Neural cell (in vitro differentiated cells): ENCODE data around the gene GAD2. TPM values are rescaled to one million over a fixed set of nuclear protein-coding genes. Genes with fewer than 3 reads are reported as not detected.

ENCODE experiments used
- H2AFZ ChIP-seq: fragments of 200-600, 300-800 bp; sonication (generic), shearing (Covaris generic); 2 replicates; pipeline ENCODE4 v1.6.0; 2014; ENCODE audit warnings: low read depth, mild to moderate bottlenecking, antibody characterized with exemption, low read length, moderate library complexity
- H3F3A ChIP-seq: fragments of 200-600 bp; shearing (Covaris generic); 2 replicates; pipeline ENCODE4 v1.6.1; 2016; ENCODE audit warnings: mild to moderate bottlenecking, moderate library complexity, mixed read lengths, antibody characterized with exemption, low read length; ENCODE audit not compliant: insufficient read depth, poor library complexity, severe bottlenecking
- H3K27ac ChIP-seq: fragments of 200-600, 300-800 bp; sonication (generic), shearing (Covaris generic); 2 replicates; pipeline ENCODE4 v1.5.1; 2014; ENCODE audit warnings: mild to moderate bottlenecking, low read length, moderate library complexity
- H3K27me3 ChIP-seq: fragments of 300-800, 200-600 bp; sonication (generic), shearing (Covaris generic); 2 replicates; pipeline ENCODE4 v1.6.0; 2014; ENCODE audit warnings: mild to moderate bottlenecking, low read depth, low read length, moderate library complexity; ENCODE audit not compliant: insufficient read depth
- H3K36me3 ChIP-seq: fragments of 300-800, 200-600 bp; sonication (generic), shearing (Covaris generic); 2 replicates; pipeline ENCODE4 v1.5.1; 2014; ENCODE audit warnings: mild to moderate bottlenecking, antibody characterized with exemption, low read length, moderate library complexity; ENCODE audit not compliant: insufficient read depth
- H3K4me2 ChIP-seq: fragments of 300-800, 200-600 bp; sonication (generic), shearing (Covaris generic); 2 replicates; pipeline ENCODE4 v1.6.0; 2014; ENCODE audit warnings: mild to moderate bottlenecking, low read length
- H3K4me3 ChIP-seq: fragments of 300-800, 200-600 bp; sonication (generic), shearing (Covaris generic); 2 replicates; pipeline ENCODE4 v1.5.1; 2014; ENCODE audit warnings: mild to moderate bottlenecking, low read length, moderate library complexity
- H3K79me2 ChIP-seq: fragments of 200-600 bp; shearing (Covaris generic); replicated peaks from 2 replicates; pipeline ENCODE4 v1.6.0; 2014; ENCODE audit warnings: mild to moderate bottlenecking, low read length, moderate library complexity; ENCODE audit not compliant: insufficient read depth
- H3K9ac ChIP-seq: fragments of 300-800, 200-600 bp; sonication (generic), shearing (Covaris generic); 2 replicates; pipeline ENCODE4 v1.6.1; 2016; ENCODE audit warnings: mild to moderate bottlenecking, low read length, mixed read lengths
- H3K9me2 ChIP-seq: fragments of 200-600 bp; shearing (Covaris generic); 2 replicates; pipeline ENCODE4 v1.6.1; 2016; ENCODE audit warnings: mild to moderate bottlenecking, low read length, mixed read lengths; ENCODE audit not compliant: insufficient read depth
- H3K9me3 ChIP-seq: fragments of 200-600, 300-800 bp; sonication (generic), shearing (Covaris generic); 2 replicates; pipeline ENCODE4 v1.6.1; 2016; ENCODE audit warnings: mild to moderate bottlenecking, mixed run types, low read length, moderate library complexity, mixed read lengths
- H4K20me1 ChIP-seq: fragments of 200-600 bp; shearing (Covaris generic); 2 replicates; pipeline ENCODE4 v1.6.1; 2016; ENCODE audit warnings: mild to moderate bottlenecking, mixed run types; ENCODE audit not compliant: insufficient read depth
- CTCF ChIP-seq: fragments of 450-650 bp; IDR thresholded peaks from 2 replicates; pipeline ENCODE4 v1.5.1; 2014; ENCODE audit warnings: antibody characterized with exemption, mild to moderate bottlenecking, moderate library complexity; ENCODE audit not compliant: poor library complexity, severe bottlenecking
- EP300 ChIP-seq: fragments of 450-650 bp; conservative IDR thresholded peaks from 2 replicates; pipeline ENCODE4 v1.6.1; 2014; ENCODE audit warnings: antibody characterized with exemption, mild to moderate bottlenecking, moderate library complexity; ENCODE audit not compliant: poor library complexity, severe bottlenecking
- EZH2 ChIP-seq: fragments of 200-600, 300-800 bp; shearing (Covaris generic), sonication (generic); IDR thresholded peaks from 2 replicates; pipeline ENCODE4 v1.6.1; 2014; ENCODE audit warnings: antibody characterized with exemption, low read length, borderline replicate concordance, mild to moderate bottlenecking; ENCODE audit not compliant: insufficient read depth, poor library complexity, severe bottlenecking
- MXI1 ChIP-seq: fragments of 450-650 bp; conservative IDR thresholded peaks from 2 replicates; pipeline ENCODE4 v1.6.1; 2014; ENCODE audit warnings: antibody characterized with exemption, mild to moderate bottlenecking; ENCODE audit not compliant: poor library complexity, severe bottlenecking
- POLR2AphosphoS5 ChIP-seq: IDR thresholded peaks from 2 replicates; pipeline ENCODE4 v1.6.1; 2012
- RAD21 ChIP-seq: fragments of 450-650 bp; conservative IDR thresholded peaks from 2 replicates; pipeline ENCODE4 v1.6.1; 2014; ENCODE audit warnings: antibody characterized with exemption, mild to moderate bottlenecking, moderate library complexity
- REST ChIP-seq: IDR thresholded peaks from 2 replicates; pipeline ENCODE4 v1.6.1; 2012; ENCODE audit warnings: borderline replicate concordance
- SMC3 ChIP-seq: fragments of 450-650 bp; conservative IDR thresholded peaks from 2 replicates; pipeline ENCODE4 v1.6.1; 2014; ENCODE audit warnings: antibody characterized with exemption, mild to moderate bottlenecking, moderate library complexity; ENCODE audit not compliant: poor library complexity
- TAF1 ChIP-seq: IDR thresholded peaks from 2 replicates; pipeline ENCODE4 v1.6.1; 2012; ENCODE audit warnings: low read depth
- polyA plus RNA-seq: library from polyadenylated mRNA; depleted of rRNA; stranded (reverse); fragments of >200 nt; gene quantifications from 2 replicates; pipeline ENCODE4 v1.2.3, GENCODE V29; 2014

The GAD2 gene
- polyA plus RNA-seq, 1 donor from 2014 or later: 192 TPM

- H3K9me2 ChIP-seq: no peaks in the 10 kb centered on the region
- no peak overlapping the region for H2AFZ ChIP-seq
- H3K4me2 ChIP-seq: no peak overlapping the region
- no peak overlapping the region for H3K27ac ChIP-seq
- H3K9ac ChIP-seq: no peak overlapping the region
- H3K4me3 ChIP-seq: no peak overlapping the region
- H3K36me3 ChIP-seq: no peaks in the 10 kb centered on the region
- H3K27me3 ChIP-seq: no peaks in the 10 kb centered on the region
- no peaks in the 10 kb centered on the region for H3K79me2 ChIP-seq
- no peaks in the 10 kb centered on the region for H3F3A ChIP-seq
- no peaks in the 10 kb centered on the region for H3K9me3 ChIP-seq
- TF ChIP-seq REST: no peak
- TF ChIP-seq EP300: no peak
- no peak for TF ChIP-seq EZH2
- no peak for TF ChIP-seq POLR2AphosphoS5
- no peak for TF ChIP-seq SMC3
- no peaks in the 10 kb centered on the region for H4K20me1 ChIP-seq
These were observed 97.9 kb downstream of the GAD2 start for GRCh38 chr10:26314265-26315013.

DNA sequence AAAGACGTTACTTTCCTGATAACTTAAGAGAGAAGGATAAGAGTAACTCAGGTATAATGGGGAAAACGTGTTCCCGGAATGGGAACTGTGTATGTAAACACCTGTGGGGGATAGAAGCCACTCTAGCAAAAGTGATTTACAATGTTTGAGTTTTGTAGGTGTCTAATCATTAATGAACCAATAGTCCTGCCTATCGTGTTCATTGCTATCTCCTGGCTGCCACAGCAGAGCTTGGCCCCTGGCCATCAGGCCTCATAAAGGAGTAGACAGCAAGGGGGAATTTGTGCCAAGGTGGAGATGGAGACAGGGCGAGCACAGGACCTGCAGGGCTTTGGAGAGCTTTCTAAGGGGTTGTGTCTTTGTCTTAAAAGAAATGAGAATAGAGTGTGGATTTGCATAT, 102.1 kb downstream of the GAD2 start:
- H3K9me2 ChIP-seq: no peaks in the 10 kb centered on the region
- no peak for TF ChIP-seq EZH2
- no peak for TF ChIP-seq POLR2AphosphoS5
- no peak for TF ChIP-seq TAF1
- TF ChIP-seq SMC3: no peak
- TF ChIP-seq MXI1: no peak
- no peak for TF ChIP-seq CTCF
- TF ChIP-seq EP300: no peak
- TF ChIP-seq REST: no peak
- no peak for TF ChIP-seq RAD21
- no peaks in the 10 kb centered on the region for H3F3A ChIP-seq
- H4K20me1 ChIP-seq: no peaks in the 10 kb centered on the region
- no peaks in the 10 kb centered on the region for H3K79me2 ChIP-seq
- no peak overlapping the region for H3K27ac ChIP-seq
- no peaks in the 10 kb centered on the region for H3K36me3 ChIP-seq
- no peak overlapping the region for H2AFZ ChIP-seq
- no peak overlapping the region for H3K9ac ChIP-seq
- H3K9me3 ChIP-seq: no peaks in the 10 kb centered on the region
- no peaks in the 10 kb centered on the region for H3K27me3 ChIP-seq
- H3K4me3 ChIP-seq: no peak overlapping the region
- no peak overlapping the region for H3K4me2 ChIP-seq
